T47D (cell line): ENCODE measurements around the gene CCL17.

ENCODE experiments used
- DNase-seq, 2 experiments: peaks; one replicate each; pipeline versions ENCODE4 v3.0.0 to v3.0.0-alpha.2; 2011 to 2012; ENCODE audit warnings: low read depth in 1 of 2, low spot score in 1 of 2
- JUND ChIP-seq: IDR thresholded peaks from 2 replicates; pipeline ENCODE4 v1.6.1; 2012; ENCODE audit warnings: low read depth
- in situ Hi-C: cut with HindIII; loops from 2 replicates; pipeline ENCODE4 v1.10.0; 2016; ENCODE audit warnings: low sequenced_read_pairs, low pct_unique_long_range_greater_than_20kb

The CCL17 gene

GRCh38 chr16:57403965-57404817, at the start of gene CCL17:
TSS of gene CCL17 (plus strand) at chr16:57404767. CDS start at chr16:57413933, 9,166 bp downstream.
- DNase-seq, result no peak
- TF ChIP-seq JUND, result no peak
- in situ Hi-C loops, result no loop called here

DNA sequence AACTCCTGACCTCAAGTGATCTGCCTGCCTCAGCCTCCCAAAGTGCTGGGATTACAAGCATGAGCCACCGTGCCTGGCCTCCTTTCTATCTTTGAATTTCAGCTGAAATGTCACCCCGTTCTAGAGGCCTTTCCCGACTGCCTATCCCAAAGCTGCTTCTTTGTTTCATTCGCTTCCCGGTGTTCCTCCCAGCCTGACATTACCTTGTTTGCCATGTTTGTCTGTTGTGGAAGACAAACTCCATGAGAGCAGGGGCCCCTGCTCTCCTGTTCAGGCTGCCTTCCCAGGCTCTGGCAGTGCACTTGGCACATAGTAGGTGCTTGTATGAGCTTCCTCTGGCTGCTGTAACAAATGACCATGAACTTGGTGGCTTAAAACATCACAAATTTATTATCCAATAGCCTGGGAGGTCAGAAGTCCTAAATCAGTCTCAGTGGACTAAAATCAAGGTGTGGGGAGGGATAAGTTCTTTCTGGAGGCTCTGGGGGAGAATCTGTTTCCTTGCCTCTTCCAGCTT, 48.6 kb upstream of the CCL17 start:
- in situ Hi-C loops, result no loop called here
- DNase-seq, result no peak
- TF ChIP-seq JUND, result no peak

DNA sequence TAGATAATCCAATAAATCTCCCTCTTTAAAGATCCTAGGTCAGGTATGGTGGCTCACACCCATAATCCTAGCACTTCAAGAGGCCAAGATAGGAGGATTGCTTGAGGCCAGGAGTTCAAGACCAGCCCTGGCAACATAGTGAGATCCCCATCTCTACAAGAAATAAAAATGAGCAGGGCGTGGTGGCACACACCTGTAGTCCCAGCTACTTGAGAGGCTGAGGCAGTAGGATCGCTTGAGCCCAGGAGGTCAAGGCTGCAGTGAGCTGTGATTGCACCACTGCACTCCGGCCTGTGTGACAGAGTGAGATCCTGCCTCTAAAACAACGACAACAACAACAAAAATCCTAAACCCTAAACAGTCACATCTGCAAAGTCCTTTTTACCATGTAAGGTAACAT, 48.0 kb upstream of the CCL17 start:
- no peak for DNase-seq
- TF ChIP-seq JUND, result no peak
- in situ Hi-C loops, result no loop called here

GRCh38 chr16:57357330-57358085, 47.1 kb upstream of the CCL17 start:
- in situ Hi-C loops, result no loop called here
- no peak for DNase-seq
- no peak for TF ChIP-seq JUND

DNA sequence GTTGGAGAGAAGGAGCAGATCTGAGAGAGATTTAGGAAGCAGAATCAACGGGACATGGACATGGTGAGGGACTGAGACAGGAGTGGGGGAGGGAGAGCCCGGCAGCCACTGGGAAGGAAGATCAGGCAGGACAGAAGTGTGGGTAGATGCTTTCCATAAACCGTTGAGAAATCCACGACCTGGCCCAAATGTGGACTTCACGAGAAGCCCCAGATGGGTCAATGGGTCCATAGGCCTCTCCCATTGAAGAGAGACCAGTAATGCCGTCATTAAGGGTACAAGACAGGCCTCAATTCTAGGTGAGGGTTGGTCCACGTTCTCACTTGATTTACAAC, 46.5 kb upstream of the CCL17 start:
- in situ Hi-C loops, result no loop called here
- TF ChIP-seq JUND, result no peak

GRCh38 chr16:57358527-57359095, 46.0 kb upstream of the CCL17 start, which contains the start of gene CCL22:
TSS of gene CCL22 (plus strand) at chr16:57358783. CDS start at chr16:57358817, 34 bp downstream.
- no peak for DNase-seq
- in situ Hi-C loops, result no loop called here
- TF ChIP-seq JUND, result no peak

More for the DNA sequence above, 46.5 kb upstream of the CCL17 start:
- no peak for DNase-seq

GRCh38 chr16:57360321-57360935, 44.1 kb upstream of the CCL17 start:
- in situ Hi-C loops, result no loop called here
- no peak for TF ChIP-seq JUND
- DNase-seq, result peak in 1 of 2 experiments; percentile 79

DNA sequence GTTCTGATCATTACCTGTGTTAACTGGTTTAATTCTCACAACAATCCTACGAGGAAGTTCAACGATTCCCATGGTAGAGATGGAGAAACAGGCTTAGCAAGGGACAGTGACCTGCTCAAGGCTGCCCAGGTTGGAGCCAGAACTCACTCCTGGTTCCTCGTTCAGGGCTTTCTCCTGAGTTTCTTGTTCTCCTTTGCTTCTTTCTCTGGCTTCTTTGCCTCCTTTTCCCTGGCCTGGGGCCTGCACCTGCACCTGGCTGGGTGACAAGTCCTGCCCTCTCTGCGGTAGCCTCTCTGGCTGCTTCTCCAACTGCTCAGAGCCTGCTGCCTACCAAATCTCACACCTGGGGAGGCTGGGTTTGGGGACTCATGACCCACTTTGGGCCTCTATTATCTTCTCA, 43.2 kb upstream of the CCL17 start:
- TF ChIP-seq JUND, result no peak
- in situ Hi-C loops, result no loop called here
- DNase-seq, result peak in 1 of 2 experiments; percentile 90

GRCh38 chr16:57364143-57364542, 40.4 kb upstream of the CCL17 start:
- no peak for DNase-seq
- in situ Hi-C loops, result no loop called here
- no peak for TF ChIP-seq JUND

DNA sequence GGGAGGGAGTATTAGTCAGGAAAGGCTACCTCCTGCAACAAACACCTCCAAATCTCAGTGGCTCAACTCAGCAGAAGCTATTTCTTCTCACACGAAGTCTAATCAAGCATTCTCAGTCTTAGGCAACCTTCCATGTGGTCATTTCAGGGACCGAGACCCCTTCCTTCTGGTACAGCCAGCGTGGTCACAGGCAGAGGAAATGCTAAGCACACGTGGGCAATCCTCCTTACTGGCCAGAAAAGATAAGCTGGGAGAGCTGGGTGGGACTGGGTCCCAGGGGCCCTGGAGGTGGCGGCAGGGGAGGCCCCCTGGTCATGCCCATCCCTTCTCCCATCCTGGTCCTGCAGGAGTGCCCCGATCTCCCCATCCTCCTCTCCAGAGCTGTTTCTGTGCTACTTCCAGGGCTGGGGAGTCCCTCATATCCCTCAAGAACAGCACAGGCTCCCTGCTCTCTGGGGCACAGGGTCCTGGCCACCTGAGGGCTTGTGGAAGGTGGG, 38.0 kb upstream of the CCL17 start:
- no peak for DNase-seq
- TF ChIP-seq JUND, result no peak
- in situ Hi-C loops, result no loop called here

GRCh38 chr16:57367116-57367752, 37.3 kb upstream of the CCL17 start:
- in situ Hi-C loops, result no loop called here
- DNase-seq, result peak; percentile 38 to 56
- peak; percentile 44; the same call in 1 of the 2 replicates for TF ChIP-seq JUND
